SK-N-SH treated with all-trans-retinoic acid at 6 μM for 48 hours (cell line): ENCODE measurements around the gene RMND1.
"Not testable (repeated sequence)": the region's sequence is repeated elsewhere in the genome, so short reads cannot be mapped to it uniquely, and the experiment has no call there.

ENCODE experiments used
- ATAC-seq: fragments of 200-7000 bp; cut with Tn5 transposase; 3 replicates; pipeline ENCODE4 v1.9.1; 2020; ENCODE audit warnings: mild to moderate bottlenecking, moderate library complexity
- ARNTL ChIP-seq: fragments of 450-650 bp; formaldehyde crosslinking; IDR thresholded peaks from 2 replicates; pipeline ENCODE4 v1.5.0; 2020; ENCODE audit warnings: low read depth, mild to moderate bottlenecking, moderate library complexity, borderline replicate concordance
- BACH2 ChIP-seq: fragments of 250-450 bp; sonication (Bioruptor Pico); IDR thresholded peaks from 2 replicates; pipeline ENCODE4 v1.9.0; 2021; ENCODE audit warnings: mild to moderate bottlenecking, borderline replicate concordance
- CSRNP3 ChIP-seq: fragments of 250-450 bp; sonication (Bioruptor Pico); IDR thresholded peaks from 2 replicates; pipeline ENCODE4 v1.5.1; 2021; ENCODE audit warnings: mild to moderate bottlenecking, moderate library complexity
- ESRRG ChIP-seq: fragments of 250-450 bp; sonication (Bioruptor Pico); IDR thresholded peaks from 2 replicates; pipeline ENCODE4 v1.6.1; 2021; ENCODE audit warnings: mild to moderate bottlenecking
- GLIS3 ChIP-seq: fragments of 250-450 bp; sonication (Bioruptor Pico); IDR thresholded peaks from 2 replicates; pipeline ENCODE4 v1.5.0; 2020; ENCODE audit warnings: mild to moderate bottlenecking, moderate library complexity
- ISL1 ChIP-seq: fragments of 250-450 bp; sonication (Bioruptor Pico); IDR thresholded peaks from 2 replicates; pipeline ENCODE4 v2.1.2; 2022; ENCODE audit warnings: mild to moderate bottlenecking, moderate library complexity
- OSR1 ChIP-seq: fragments of 250-450 bp; sonication (Bioruptor Pico); IDR thresholded peaks from 2 replicates; pipeline ENCODE4 v1.8.0; 2022; ENCODE audit warnings: moderate library complexity, mild to moderate bottlenecking, inconsistent platforms
- PATZ1 ChIP-seq: fragments of 250-450 bp; sonication (Bioruptor Pico); IDR thresholded peaks from 2 replicates; pipeline ENCODE4 v1.8.0; 2020; ENCODE audit warnings: mild to moderate bottlenecking, moderate library complexity, borderline replicate concordance
- PPARA ChIP-seq: fragments of 250-450 bp; sonication (Bioruptor Pico); IDR thresholded peaks from 2 replicates; pipeline ENCODE4 v1.5.0; 2020; ENCODE audit warnings: mild to moderate bottlenecking, borderline replicate concordance
- RARB ChIP-seq: fragments of 250-450 bp; sonication (Bioruptor Pico); IDR thresholded peaks from 2 replicates; pipeline ENCODE4 v1.8.0; 2021; ENCODE audit warnings: mild to moderate bottlenecking, moderate library complexity
- TCF4 ChIP-seq: fragments of 250-450 bp; sonication (Bioruptor Pico); IDR thresholded peaks from 2 replicates; pipeline ENCODE4 v1.8.0; 2021; ENCODE audit warnings: mild to moderate bottlenecking, moderate library complexity, borderline replicate concordance
- TOX ChIP-seq: fragments of 250-450 bp; sonication (Bioruptor Pico); IDR thresholded peaks from 2 replicates; pipeline ENCODE4 v1.8.0; 2021; ENCODE audit warnings: mild to moderate bottlenecking, moderate library complexity, borderline replicate concordance
- ZC3H10 ChIP-seq: fragments of 250-450 bp; sonication (Bioruptor Pico); IDR thresholded peaks from 2 replicates; pipeline ENCODE4 v1.5.1; 2021; ENCODE audit warnings: mild to moderate bottlenecking, moderate library complexity
- ZFP3 ChIP-seq: fragments of 250-450 bp; sonication (Bioruptor Pico); IDR thresholded peaks from 2 replicates; pipeline ENCODE4 v1.5.0; 2020; ENCODE audit warnings: mild to moderate bottlenecking, moderate library complexity
- ZFP30 ChIP-seq: fragments of 450-650 bp; formaldehyde crosslinking; IDR thresholded peaks from 2 replicates; pipeline ENCODE4 v1.5.0; 2022; ENCODE audit warnings: mild to moderate bottlenecking, moderate library complexity
- ZNF565 ChIP-seq: fragments of 450-650 bp; formaldehyde crosslinking; conservative IDR thresholded peaks from 2 replicates; pipeline ENCODE4 v1.5.0; 2020; ENCODE audit warnings: low read depth, mild to moderate bottlenecking, moderate library complexity
- ZNF70 ChIP-seq: fragments of 450-650 bp; formaldehyde crosslinking; IDR thresholded peaks from 2 replicates; pipeline ENCODE4 v1.5.0; 2020; ENCODE audit warnings: mild to moderate bottlenecking, moderate library complexity
- ZNF8 ChIP-seq: fragments of 450-650 bp; formaldehyde crosslinking; IDR thresholded peaks from 2 replicates; pipeline ENCODE4 v1.5.0; 2020; ENCODE audit warnings: mild to moderate bottlenecking, moderate library complexity
- TF ChIP-seq, protein P1 (sequence below): fragments of 250-450 bp; sonication (Bioruptor Pico); IDR thresholded peaks from 2 replicates; pipeline ENCODE4 v1.5.0; 2020; ENCODE audit warnings: mild to moderate bottlenecking, moderate library complexity

Gene RMND1

GRCh38 chr6:151464702-151465101 is 12.8 kb upstream of the RMND1 start:
- TF ChIP-seq, protein P1, sequence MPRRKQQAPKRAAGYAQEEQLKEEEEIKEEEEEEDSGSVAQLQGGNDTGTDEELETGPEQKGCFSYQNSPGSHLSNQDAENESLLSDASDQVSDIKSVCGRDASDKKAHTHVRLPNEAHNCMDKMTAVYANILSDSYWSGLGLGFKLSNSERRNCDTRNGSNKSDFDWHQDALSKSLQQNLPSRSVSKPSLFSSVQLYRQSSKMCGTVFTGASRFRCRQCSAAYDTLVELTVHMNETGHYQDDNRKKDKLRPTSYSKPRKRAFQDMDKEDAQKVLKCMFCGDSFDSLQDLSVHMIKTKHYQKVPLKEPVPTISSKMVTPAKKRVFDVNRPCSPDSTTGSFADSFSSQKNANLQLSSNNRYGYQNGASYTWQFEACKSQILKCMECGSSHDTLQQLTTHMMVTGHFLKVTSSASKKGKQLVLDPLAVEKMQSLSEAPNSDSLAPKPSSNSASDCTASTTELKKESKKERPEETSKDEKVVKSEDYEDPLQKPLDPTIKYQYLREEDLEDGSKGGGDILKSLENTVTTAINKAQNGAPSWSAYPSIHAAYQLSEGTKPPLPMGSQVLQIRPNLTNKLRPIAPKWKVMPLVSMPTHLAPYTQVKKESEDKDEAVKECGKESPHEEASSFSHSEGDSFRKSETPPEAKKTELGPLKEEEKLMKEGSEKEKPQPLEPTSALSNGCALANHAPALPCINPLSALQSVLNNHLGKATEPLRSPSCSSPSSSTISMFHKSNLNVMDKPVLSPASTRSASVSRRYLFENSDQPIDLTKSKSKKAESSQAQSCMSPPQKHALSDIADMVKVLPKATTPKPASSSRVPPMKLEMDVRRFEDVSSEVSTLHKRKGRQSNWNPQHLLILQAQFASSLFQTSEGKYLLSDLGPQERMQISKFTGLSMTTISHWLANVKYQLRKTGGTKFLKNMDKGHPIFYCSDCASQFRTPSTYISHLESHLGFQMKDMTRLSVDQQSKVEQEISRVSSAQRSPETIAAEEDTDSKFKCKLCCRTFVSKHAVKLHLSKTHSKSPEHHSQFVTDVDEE (CRISPR knock-in tag) = no peak
- TF ChIP-seq CSRNP3 (CRISPR knock-in tag) (no peak), ARNTL (CRISPR knock-in tag) (no peak), RARB (CRISPR knock-in tag) (no peak), ZFP3 (CRISPR knock-in tag) (no peak), ZNF70 (CRISPR knock-in tag) (no peak), TCF4 (CRISPR knock-in tag) (no peak), PATZ1 (CRISPR knock-in tag) (no peak), ZNF8 (CRISPR knock-in tag) (no peak), GLIS3 (no peak), ESRRG (no peak), ZNF565 (CRISPR knock-in tag) (no peak), ZC3H10 (no peak), TOX (CRISPR knock-in tag) (no peak), ZFP30 (CRISPR knock-in tag) (no peak), OSR1 (CRISPR knock-in tag) (no peak)
- TF ChIP-seq, all 23 proteins: peak for 0
- ATAC-seq = no peak

DNA sequence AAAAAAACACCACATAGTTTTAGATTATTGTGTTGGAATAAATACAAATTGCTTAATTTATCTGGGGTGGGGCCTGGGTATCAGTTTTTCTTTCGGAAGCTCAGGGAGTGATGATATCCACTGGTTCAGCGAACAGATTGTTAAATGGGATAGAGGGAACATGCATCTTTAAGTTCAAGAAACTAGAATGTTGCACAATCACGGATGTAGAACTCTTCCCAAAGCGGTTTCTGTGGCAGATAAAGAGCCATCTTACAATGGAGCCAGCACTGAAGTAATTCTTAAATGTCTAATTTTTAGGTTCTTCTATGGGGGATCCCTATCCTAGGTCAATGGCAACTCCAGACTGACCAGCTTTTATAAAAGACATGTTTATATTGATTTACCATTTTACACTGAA is 9.7 kb upstream of the RMND1 start:
- ATAC-seq = no peak
- no peak for TF ChIP-seq BACH2 (CRISPR knock-in tag)

DNA sequence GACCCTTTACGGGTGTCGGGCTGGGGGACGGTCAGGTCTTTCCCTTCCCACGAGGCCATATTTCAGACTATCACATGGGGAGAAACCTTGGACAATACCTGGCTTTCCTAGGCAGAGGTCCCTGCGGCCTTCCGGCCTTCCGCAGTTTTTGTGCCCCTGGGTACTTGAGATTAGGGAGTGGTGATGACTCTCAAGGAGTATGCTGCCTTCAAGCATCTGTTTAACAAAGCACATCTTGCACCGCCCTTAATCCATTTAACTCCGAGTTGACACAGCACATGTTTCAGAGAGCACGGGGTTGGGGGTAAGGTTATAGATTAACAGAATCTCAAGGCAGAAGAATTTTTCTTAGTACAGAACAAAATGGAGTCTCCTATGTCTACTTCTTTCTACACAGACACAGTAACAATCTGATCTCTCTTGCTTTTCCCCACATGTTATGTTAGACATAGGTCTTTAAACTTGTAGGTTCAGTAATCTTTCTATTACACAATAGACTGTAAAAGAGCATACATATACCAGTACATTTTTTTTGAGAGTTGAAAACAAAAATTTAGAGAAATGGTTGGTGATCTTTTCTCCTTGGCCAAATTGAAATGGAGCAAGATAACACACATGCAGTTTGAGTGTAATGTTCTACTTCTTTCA is 3.9 kb upstream of the RMND1 start:
- ATAC-seq = not testable (repeated sequence)

DNA sequence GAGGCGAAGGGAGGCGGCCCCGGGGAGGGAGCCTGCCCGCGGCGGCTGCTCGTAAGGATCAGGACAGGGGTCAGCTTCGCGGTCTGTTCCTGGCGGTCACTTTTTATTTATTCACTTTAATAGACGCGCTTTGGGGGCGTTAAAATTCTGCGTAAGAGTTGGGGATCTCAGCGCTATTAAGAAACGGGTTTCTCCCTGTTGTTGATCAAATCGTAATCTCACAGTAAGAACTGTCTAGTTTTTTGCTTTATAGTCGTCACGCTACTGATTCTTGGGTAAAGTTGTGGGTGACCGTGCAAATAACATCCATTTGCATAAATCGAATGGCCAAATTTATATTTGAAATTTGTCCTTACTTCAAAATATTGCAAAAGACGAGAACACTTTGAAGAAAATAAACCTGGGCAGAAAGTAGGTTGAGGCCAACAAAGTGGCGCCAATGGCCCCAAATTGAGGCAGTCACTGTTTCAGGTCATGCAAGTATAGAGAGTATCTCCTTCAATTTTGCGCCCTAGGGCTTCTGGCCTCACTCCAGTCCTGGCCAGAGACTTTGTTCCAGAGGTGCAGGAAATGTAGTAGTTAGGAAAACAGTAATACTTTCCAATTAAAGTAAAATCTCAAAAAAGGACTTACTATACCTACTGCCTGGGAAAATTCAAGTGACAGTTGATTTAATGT is 963 bp upstream of the RMND1 start:
- peak; percentile 9; the same call in 1 of the 3 replicates for ATAC-seq
- TF ChIP-seq BACH2 (CRISPR knock-in tag) (no peak), ZNF70 (CRISPR knock-in tag) (no peak), ZFP30 (CRISPR knock-in tag) (no peak), PATZ1 (CRISPR knock-in tag) (no peak), ZNF8 (CRISPR knock-in tag) (no peak), ISL1 (CRISPR knock-in tag) (no peak), ZFP3 (CRISPR knock-in tag) (no peak), OSR1 (CRISPR knock-in tag) (no peak), PPARA (CRISPR knock-in tag) (no peak)
